GM18499 (cell line): ENCODE data around the gene ACER3.
A peak's percentile ranks its signal among the peaks of the same experiment; 100 is the strongest.
"Not testable (repeated sequence)": the region's sequence is repeated elsewhere in the genome, so short reads cannot be mapped to it uniquely, and the experiment has no call there.

Experiments
- ATAC-seq: cut with Tn5 transposase; IDR thresholded peaks from one replicate; pipeline ENCODE4 v1.9.1; 2021; ENCODE audit warnings: moderate number of reproducible peaks; ENCODE audit not compliant: insufficient read depth, unreplicated experiment

The ACER3 gene

DNA sequence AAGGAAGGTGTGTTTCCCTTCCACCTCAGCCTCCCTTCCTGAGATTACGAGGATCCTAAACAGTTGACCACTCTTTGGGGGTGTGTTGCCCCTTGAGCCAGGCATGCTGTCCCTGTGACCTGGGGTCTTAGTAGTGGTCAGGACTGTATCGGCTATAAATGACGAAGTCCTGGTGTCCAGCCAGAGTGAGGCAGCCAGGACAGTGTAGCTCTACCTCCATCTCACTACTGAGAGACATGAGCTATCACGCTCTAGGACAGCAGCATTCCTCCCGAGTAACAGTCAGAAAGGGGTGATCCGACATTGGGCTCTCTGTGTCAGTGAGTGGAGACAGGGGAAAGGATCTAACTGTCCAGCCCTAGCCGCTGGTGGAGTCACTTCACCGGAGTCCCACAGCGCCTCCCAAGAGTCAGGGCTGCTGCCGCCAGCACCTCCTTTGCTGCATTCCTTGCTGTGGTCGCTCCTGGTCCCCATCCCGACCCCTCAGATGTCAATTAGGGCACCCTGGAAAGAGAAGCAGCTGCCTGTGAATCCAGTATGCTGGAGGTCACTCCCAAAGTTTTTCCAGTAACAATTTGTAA lies 170.2 kb downstream of the ACER3 start:
- no peak for ATAC-seq

GRCh38 chr11:77031599-77031998 lies 170.9 kb downstream of the ACER3 start:
- ATAC-seq, result no peak

- ATAC-seq, result no peak
These were observed 174.3 kb downstream of the ACER3 start for GRCh38 chr11:77035039-77035438.

DNA sequence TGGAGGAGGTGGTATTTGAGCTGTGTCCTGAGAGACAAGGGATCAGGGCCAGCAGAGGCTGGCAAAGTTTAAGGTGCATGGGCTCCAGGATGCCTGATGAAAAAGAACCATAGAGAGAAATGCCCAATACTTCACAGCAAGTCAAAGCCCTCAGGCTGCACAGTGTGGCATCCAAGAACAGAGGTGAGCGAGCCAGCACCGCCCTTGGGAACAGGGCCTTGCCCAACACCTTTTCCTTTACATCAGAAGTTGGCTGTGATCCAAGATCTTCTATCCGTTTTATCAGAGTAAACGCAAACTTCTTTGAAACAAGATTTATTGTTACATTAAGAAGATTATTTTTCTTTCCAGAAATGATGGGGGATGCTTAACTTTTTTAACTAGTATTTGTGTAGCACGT lies 174.9 kb downstream of the ACER3 start:
- no peak for ATAC-seq

DNA sequence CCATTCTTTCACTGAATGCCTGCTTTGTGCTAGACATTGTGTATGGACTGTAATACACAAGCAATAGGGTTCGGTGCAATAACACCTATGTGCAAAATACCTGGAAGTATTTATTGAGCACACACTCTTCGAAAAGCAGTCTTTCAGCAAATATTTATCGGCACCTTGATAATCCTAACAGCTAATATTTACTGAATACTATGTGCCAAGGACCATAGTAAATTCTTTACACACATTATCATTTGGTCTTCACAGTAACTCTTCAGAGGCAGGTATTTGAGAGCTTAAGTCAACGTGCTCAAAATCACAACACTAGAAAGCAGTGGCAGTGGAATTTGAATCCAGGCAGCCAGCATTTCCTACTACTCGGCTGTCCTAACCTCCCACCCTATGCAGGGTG lies 175.7 kb downstream of the ACER3 start:
- ATAC-seq, result no peak

DNA sequence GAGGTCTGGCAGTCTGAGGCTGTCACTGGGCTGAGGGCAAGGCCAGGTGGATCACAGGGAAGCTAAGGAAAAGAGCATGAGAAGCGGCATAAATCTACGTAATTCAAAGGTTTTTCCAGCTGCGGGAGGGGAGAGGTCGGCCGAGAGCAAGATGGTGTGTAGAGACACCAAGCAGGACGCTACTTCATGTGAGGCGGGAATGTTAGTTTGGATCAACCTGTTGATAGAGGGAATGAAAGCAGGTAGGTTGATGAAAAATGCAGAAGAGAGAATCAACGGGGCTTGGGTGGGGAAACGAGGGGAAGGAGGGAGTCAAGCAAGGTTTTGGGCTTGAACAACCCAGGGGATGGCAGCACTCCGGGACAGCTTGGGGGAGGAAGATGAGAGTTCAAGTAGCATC lies 176.3 kb downstream of the ACER3 start:
- no peak for ATAC-seq

DNA sequence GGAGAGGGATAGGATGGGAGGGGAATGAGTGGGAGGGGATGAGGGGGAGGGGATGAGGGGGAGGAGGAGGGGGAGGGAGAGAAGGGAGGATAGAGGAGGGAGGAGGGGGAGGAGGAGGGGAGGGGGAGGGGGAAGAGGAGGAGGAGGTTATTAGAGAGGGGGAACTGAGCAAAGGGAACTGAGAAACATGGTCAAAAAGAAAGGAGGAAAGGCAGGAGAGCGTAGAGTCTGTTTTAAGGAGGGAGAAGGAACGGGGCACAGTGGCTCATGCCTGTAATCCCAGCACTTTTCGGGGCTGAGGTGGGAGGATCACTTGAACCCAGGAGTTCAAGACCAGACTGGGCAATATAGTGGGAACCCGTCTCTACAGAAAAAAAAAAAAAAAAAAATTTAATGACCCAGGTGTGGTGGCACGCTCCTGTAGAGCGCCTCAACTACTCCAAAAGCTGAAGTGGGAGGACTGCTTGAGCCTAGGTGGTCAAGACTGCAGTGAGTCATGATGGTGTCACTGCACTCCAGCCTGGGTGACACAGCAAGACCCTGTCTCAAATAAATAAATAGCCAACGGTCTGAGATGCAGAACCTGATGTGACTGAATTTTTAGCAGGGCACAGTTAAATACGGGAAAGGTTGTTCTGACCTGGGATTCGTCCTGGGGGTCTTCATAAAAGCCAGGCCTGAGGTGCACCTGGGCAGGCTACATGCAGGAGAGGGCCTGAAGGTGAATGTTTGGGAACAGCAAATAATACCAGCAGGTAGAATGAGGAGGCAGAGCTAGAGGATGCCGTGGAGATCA lies 177.5 kb downstream of the ACER3 start:
- no peak for ATAC-seq

- ATAC-seq, result no peak
These were observed 178.2 kb downstream of the ACER3 start for GRCh38 chr11:77038825-77039326.

DNA sequence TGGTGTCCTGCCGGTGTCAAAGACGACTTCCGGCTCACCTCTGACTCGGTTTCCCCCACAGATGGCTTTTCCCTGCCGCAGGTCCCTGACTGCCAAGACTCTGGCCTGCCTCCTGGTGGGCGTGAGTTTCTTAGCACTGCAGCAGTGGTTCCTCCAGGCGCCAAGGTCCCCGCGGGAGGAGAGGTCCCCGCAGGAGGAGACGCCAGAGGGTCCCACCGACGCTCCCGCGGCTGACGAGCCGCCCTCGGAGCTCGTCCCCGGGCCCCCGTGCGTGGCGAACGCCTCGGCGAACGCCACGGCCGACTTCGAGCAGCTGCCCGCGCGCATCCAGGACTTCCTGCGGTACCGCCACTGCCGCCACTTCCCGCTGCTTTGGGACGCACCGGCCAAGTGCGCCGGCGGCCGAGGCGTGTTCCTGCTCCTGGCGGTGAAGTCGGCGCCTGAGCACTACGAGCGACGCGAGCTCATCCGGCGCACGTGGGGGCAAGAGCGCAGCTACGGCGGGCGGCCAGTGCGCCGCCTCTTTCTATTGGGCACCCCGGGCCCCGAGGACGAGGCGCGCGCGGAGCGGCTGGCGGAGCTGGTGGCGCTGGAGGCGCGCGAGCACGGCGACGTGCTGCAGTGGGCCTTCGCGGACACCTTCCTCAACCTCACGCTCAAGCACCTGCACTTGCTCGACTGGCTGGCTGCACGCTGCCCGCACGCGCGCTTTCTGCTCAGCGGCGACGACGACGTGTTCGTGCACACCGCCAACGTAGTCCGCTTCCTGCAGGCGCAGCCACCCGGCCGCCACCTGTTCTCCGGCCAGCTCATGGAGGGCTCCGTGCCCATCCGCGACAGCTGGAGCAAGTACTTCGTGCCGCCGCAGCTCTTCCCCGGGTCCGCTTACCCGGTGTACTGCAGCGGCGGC lies 179.0 kb downstream of the ACER3 start:
- no peak for ATAC-seq

- no peak for ATAC-seq
These were observed 179.7 kb downstream of the ACER3 start for GRCh38 chr11:77040401-77040777.

DNA sequence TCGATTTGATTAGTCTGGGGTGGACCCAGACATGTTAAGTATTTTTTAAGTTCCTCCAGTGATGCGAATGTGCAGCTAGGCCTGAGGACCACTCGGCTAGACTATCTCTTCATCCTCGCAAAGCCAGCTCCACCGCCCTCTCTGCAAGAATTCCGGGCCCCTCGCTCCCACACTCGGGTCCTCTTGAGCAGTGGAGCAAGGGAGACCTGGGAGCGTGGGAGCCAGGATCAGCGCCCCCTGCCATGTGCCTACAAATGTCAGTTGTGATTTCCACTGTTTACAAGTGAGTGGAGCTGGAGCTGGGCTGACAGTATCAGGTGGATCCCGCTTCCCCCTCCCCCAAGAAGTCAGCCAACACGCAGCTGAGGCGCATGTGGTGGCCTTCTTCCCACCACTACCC lies 180.2 kb downstream of the ACER3 start:
- no peak for ATAC-seq

DNA sequence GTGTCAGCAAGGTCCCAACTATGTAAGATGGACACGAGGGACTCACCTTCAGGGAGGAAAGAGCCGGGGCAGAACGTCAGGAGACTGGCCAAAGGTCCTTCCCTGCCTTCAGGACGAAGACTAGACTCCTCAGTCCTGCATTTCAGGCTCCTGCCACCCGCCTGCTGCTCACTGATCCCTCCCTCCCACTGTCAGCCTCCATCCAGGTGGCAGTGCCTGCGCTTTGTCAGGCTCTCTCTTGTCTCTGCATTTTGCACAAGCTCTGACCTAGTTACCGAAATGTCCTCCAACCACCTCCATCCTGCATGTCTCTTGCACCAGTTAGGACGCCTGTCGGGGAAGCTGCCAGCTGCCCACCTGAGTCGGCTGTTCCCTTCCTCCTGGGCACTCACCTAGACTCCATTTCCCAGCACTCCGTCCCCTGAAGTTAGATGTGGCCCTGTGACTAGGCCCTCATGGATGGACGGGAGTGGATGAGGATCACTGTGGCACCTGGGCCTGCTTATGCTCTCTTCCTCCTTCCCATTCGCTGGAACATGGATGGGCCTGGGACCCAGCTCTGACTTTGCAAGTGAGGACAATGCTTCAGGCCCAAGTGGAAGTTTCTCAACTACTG lies 181.5 kb downstream of the ACER3 start:
- ATAC-seq, result no peak

- ATAC-seq, result no peak
These were observed 183.6 kb downstream of the ACER3 start for GRCh38 chr11:77044356-77044755.

DNA sequence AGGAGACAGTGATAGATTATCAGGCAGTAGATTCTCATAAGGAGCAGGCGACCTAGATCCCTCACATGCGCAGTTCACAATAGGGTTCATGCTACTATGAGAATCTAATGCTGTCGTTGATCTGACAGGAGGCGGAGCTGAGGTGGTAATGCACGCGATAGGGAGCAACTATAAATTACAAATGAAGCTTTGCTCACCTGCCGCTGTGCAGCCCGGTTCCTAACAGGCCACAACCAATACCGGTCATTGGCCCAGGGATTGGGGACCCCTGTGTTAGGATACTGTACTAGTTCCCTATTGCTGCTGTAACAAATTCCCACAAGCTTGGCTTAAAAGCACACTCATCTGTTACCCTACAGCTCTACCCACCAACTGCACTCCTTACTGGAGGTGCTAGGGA lies 184.2 kb downstream of the ACER3 start:
- no peak for ATAC-seq

GRCh38 chr11:77046060-77046501 lies 185.4 kb downstream of the ACER3 start:
- ATAC-seq, result no peak

DNA sequence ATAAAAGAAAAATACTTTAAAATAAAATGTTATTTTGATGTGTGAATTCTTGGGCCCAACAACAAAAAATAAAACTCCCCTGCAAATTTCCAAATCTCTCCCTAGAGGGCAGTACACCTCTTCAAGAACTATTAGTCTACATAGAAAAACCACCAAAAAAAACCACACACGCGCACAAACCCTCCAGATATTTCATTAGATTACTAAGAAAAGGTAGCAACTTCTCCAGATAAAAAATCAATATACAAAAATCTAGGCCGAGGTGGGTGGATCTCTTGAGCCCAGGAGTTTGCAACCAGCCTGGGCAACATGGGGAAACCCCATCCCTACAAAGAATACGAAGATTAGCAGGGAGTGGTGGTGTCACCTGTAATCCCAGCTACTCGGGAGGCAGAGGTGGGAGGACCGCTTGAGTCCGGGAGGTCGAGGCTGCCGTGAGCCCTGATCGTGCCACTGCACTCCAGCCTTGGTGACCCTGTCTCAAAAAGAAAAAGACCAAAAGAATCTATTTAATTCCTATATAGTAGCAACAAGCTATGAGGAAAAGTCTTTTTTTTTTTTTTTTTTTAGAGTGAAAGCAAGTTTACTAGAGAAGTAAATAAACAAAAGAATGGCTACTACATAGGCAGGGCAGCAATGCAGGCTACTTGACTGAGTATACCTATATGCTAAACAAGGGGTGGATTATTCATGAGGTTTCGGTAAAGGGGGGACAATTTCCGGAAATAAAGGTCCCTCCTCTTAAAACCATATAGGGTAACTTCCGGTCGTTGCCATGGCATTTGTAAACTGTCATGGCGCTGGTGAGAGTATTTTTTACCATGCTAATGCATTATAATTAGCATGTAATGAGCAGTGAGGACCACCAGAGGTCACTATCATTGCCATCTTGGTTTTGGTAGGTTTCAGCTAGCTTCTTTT lies 186.5 kb downstream of the ACER3 start:
- ATAC-seq, result peak; percentile 72

- not testable (repeated sequence) for ATAC-seq
These were observed 187.3 kb downstream of the ACER3 start for GRCh38 chr11:77047928-77048446.

DNA sequence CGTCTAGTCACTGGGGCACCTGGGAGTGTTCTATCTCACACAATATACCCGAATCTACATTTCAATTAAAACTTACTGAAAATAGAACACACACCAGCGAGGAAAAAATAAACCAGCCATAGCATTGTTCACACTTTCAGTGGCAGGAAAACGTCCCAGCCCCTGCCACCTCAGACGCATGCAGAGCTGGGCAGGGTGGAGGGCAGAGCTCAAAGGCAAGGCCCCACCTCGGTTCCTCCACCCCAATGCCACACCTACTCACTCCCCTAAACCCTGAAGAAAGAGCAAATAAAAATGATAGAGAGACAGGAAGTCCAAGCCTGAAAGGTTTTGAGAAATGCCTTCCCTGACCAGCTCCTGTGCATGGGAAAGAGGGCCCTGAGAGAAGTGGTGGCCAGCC lies 188.3 kb downstream of the ACER3 start:
- no peak for ATAC-seq

GRCh38 chr11:77051511-77051910 lies 190.8 kb downstream of the ACER3 start:
- ATAC-seq, result no peak
